H1 (cell line): ENCODE measurements around the gene USH2A. TPM values are rescaled to one million over a fixed set of nuclear protein-coding genes. Genes with fewer than 3 reads are reported as not detected.

ENCODE experiments used
- CTCF ChIA-PET: fragments of 300-600 bp; sonication (Branson Sonifier 250); formaldehyde crosslinking; loops from one replicate; lab custom pipeline; 2021; ENCODE audit not compliant: partially characterized antibody; lab: Charles Lee
- POLR2A ChIA-PET: fragments of 300-600 bp; sonication (Branson Sonifier 250); formaldehyde crosslinking; loops from one replicate; lab custom pipeline; 2021; ENCODE audit warnings: inconsistent platforms; ENCODE audit not compliant: partially characterized antibody; lab: Charles Lee
- DNase-seq, 2 experiments: peaks; one replicate each; pipeline versions ENCODE4 v3.0.0 to v3.0.0-alpha.2; 2010 to 2022; ENCODE audit warnings: low spot score in 2 of 2, low read depth in 1 of 2, mixed read lengths in 1 of 2
- FAIRE-seq: peaks from 2 replicates; lab custom pipeline; 2011; peaks lifted over from hg19 to GRCh38; lab: Jason Lieb, UNC
- H2AFZ ChIP-seq: 2 replicates; pipeline ENCODE4 v1.8.1; 2012; ENCODE audit warnings: low read length, inconsistent platforms
- H2AK5ac ChIP-seq: 2 replicates; pipeline ENCODE4 v1.6.1; 2013; ENCODE audit warnings: low read depth, low read length
- H2BK120ac ChIP-seq: replicated peaks from 2 replicates; pipeline ENCODE3; 2013; ENCODE audit warnings: low read depth, low read length, inconsistent platforms
- H2BK12ac ChIP-seq: 2 replicates; pipeline ENCODE4 v1.6.1; 2013; ENCODE audit warnings: low read depth, low read length
- H2BK15ac ChIP-seq: 2 replicates; pipeline ENCODE4 v1.6.1; 2013; ENCODE audit warnings: low read length
- H2BK20ac ChIP-seq: 2 replicates; pipeline ENCODE4 v1.6.1; 2013; ENCODE audit warnings: low read length
- H2BK5ac ChIP-seq: 2 replicates; pipeline ENCODE4 v1.6.1; 2013; ENCODE audit warnings: low read depth, low read length
- H3K14ac ChIP-seq: 2 replicates; pipeline ENCODE4 v1.6.1; 2013; ENCODE audit warnings: inconsistent platforms; ENCODE audit not compliant: insufficient read length
- H3K18ac ChIP-seq: 2 replicates; pipeline ENCODE4 v1.6.1; 2013; ENCODE audit warnings: low read length; ENCODE audit errors: extremely low read depth
- H3K23ac ChIP-seq: 2 replicates; pipeline ENCODE4 v1.6.1; 2013; ENCODE audit warnings: inconsistent platforms; ENCODE audit not compliant: insufficient read length
- H3K23me2 ChIP-seq: 2 replicates; pipeline ENCODE4 v1.6.1; 2013; ENCODE audit warnings: low read depth, low read length
- H3K27ac ChIP-seq: 2 replicates; pipeline ENCODE4 v1.6.1; 2011; ENCODE audit warnings: low read depth, low read length, inconsistent platforms
- H3K27me3 ChIP-seq, 4 experiments: replicated peaks in 1 of 4; 1 replicate in 1 of 4; 2 replicates in 3 of 4; pipeline versions ENCODE4 v1.6.1 to v1.8.1; 2011 to 2013; ENCODE audit warnings: low read length in 3 of 4, mild to moderate bottlenecking in 3 of 4, inconsistent platforms in 2 of 4, mixed read lengths in 2 of 4, moderate library complexity in 1 of 4; ENCODE audit not compliant: control insufficient read depth in 3 of 4, insufficient read depth in 3 of 4; ENCODE audit errors: extremely low read depth in 1 of 4
- H3K36me3 ChIP-seq, 4 experiments: 2 replicates each; pipeline versions ENCODE4 v1.6.1 to v1.8.1; 2011 to 2013; ENCODE audit warnings: mild to moderate bottlenecking in 4 of 4, low read length in 3 of 4, moderate library complexity in 2 of 4, control low read depth in 1 of 4, inconsistent platforms in 1 of 4; ENCODE audit not compliant: insufficient read depth in 4 of 4, control insufficient read depth in 2 of 4
- H3K4ac ChIP-seq: replicated peaks from 2 replicates; pipeline ENCODE3; 2013; ENCODE audit warnings: low read length, low read depth, mixed read lengths, inconsistent platforms; ENCODE audit not compliant: insufficient read length
- H3K4me1 ChIP-seq, 4 experiments: replicated peaks in 1 of 4; 1 replicate in 1 of 4; 2 replicates in 3 of 4; pipeline versions ENCODE4 v1.6.1 to v1.8.1; 2011 to 2013; ENCODE audit warnings: low read length in 3 of 4, inconsistent platforms in 2 of 4, mixed read lengths in 1 of 4; ENCODE audit not compliant: insufficient read depth in 4 of 4, control insufficient read depth in 3 of 4
- H3K4me2 ChIP-seq, 2 experiments: 2 replicates each; pipeline versions ENCODE4 v1.6.1 to v1.8.1; 2011 to 2013; ENCODE audit warnings: low read depth in 2 of 2, low read length in 2 of 2, control low read depth in 1 of 2, inconsistent platforms in 1 of 2, mild to moderate bottlenecking in 1 of 2; ENCODE audit not compliant: insufficient read depth in 1 of 2
- H3K4me3 ChIP-seq, 4 experiments: fragments of 200-600, 300-600 bp in 1 of 4; sonication (generic), shearing (Covaris generic), sonication (Bioruptor Twin) in 1 of 4; 2 replicates each; pipeline versions ENCODE4 v1.5.1 to v1.8.1; 2011 to 2016; ENCODE audit warnings: low read length in 4 of 4, low read depth in 3 of 4, control low read depth in 2 of 4, inconsistent platforms in 2 of 4, mild to moderate bottlenecking in 2 of 4, mixed read lengths in 1 of 4, moderate library complexity in 1 of 4; ENCODE audit not compliant: insufficient read depth in 2 of 4; ENCODE audit errors: extremely low read depth in 1 of 4
- H3K56ac ChIP-seq: replicated peaks from 2 replicates; pipeline ENCODE3; 2013; ENCODE audit warnings: low read depth, mild to moderate bottlenecking, mixed read lengths, low read length, inconsistent platforms; ENCODE audit not compliant: insufficient read length
- H3K79me1 ChIP-seq: 2 replicates; pipeline ENCODE4 v1.6.1; 2013; ENCODE audit warnings: low read depth, low read length, control low read depth
- H3K79me2 ChIP-seq, 2 experiments: 2 replicates each; pipeline versions ENCODE4 v1.6.1 to v1.8.1; 2012 to 2013; ENCODE audit warnings: low read length in 2 of 2, mild to moderate bottlenecking in 2 of 2, inconsistent platforms in 1 of 2; ENCODE audit not compliant: insufficient read depth in 2 of 2, control insufficient read depth in 1 of 2
- H3K9ac ChIP-seq, 4 experiments: replicated peaks in 1 of 4; 1 replicate in 1 of 4; 2 replicates in 3 of 4; pipeline versions ENCODE4 v1.6.1 to v1.8.1; 2011 to 2013; ENCODE audit warnings: low read depth in 3 of 4, low read length in 3 of 4, control low read depth in 2 of 4, mild to moderate bottlenecking in 2 of 4, moderate library complexity in 2 of 4, inconsistent platforms in 1 of 4; ENCODE audit errors: extremely low read depth in 1 of 4
- H3K9me3 ChIP-seq, 2 experiments: 2 replicates each; pipeline versions ENCODE4 v1.6.1 to v1.8.1; 2012 to 2013; ENCODE audit warnings: mild to moderate bottlenecking in 2 of 2, moderate library complexity in 2 of 2, control low read depth in 1 of 2, inconsistent platforms in 1 of 2, low read depth in 1 of 2, low read length in 1 of 2, mixed read lengths in 1 of 2; ENCODE audit not compliant: insufficient read depth in 2 of 2
- H4K20me1 ChIP-seq, 2 experiments: replicated peaks in 1 of 2; 2 replicates each; pipeline versions ENCODE3 to v1.8.1; 2011 to 2013; ENCODE audit warnings: inconsistent platforms in 2 of 2, low read length in 2 of 2, mild to moderate bottlenecking in 1 of 2; ENCODE audit not compliant: insufficient read depth in 2 of 2, control insufficient read depth in 1 of 2
- H4K5ac ChIP-seq: 2 replicates; pipeline ENCODE4 v1.6.1; 2013; ENCODE audit warnings: low read length, low read depth, mixed read lengths, inconsistent platforms; ENCODE audit not compliant: insufficient read length
- H4K8ac ChIP-seq: 2 replicates; pipeline ENCODE4 v1.8.0; 2013; ENCODE audit warnings: mild to moderate bottlenecking, moderate library complexity, low read length, inconsistent platforms; ENCODE audit not compliant: insufficient read depth; ENCODE audit errors: extremely low read depth
- H4K91ac ChIP-seq: replicated peaks from 2 replicates; pipeline ENCODE3; 2013; ENCODE audit warnings: low read length, mixed read lengths, inconsistent platforms; ENCODE audit not compliant: insufficient read length
- BACH1 ChIP-seq: IDR thresholded peaks from 2 replicates; pipeline ENCODE4 v1.6.1; 2012; ENCODE audit warnings: low read length, improper control_type of control experiment
- CBX5 ChIP-seq: fragments of 300-800, 300-1000 bp; sonication (generic); IDR thresholded peaks from 2 replicates; pipeline ENCODE4 v1.7.1; 2016; ENCODE audit warnings: antibody characterized with exemption, low read length, low read depth
- CEBPB ChIP-seq: IDR thresholded peaks from 2 replicates; pipeline ENCODE4 v1.6.1; 2012; ENCODE audit warnings: low read depth, low read length
- CHD2 ChIP-seq: IDR thresholded peaks from 2 replicates; pipeline ENCODE4 v1.6.1; 2012; ENCODE audit warnings: low read length, improper control_type of control experiment
- FOSL1 ChIP-seq: IDR thresholded peaks from 2 replicates; pipeline ENCODE4 v1.6.1; 2011; ENCODE audit warnings: mild to moderate bottlenecking, low read depth, low read length, moderate library complexity; ENCODE audit not compliant: insufficient read depth
- HDAC6 ChIP-seq: IDR thresholded peaks from one replicate; pipeline ENCODE4 v1.7.1; 2012; ENCODE audit warnings: low read depth, mild to moderate bottlenecking, inconsistent platforms, low read length, moderate library complexity
- JUN ChIP-seq: IDR thresholded peaks from 2 replicates; pipeline ENCODE4 v1.6.1; 2011; ENCODE audit warnings: low read depth, mild to moderate bottlenecking, improper control_type of control experiment, low read length
- JUND ChIP-seq: IDR thresholded peaks from 2 replicates; pipeline ENCODE4 v1.6.1; 2011; ENCODE audit warnings: mild to moderate bottlenecking, improper control_type of control experiment, low read length
- KDM1A ChIP-seq: fragments of 200-600, 300-600 bp; sonication (generic); IDR thresholded peaks from 2 replicates; pipeline ENCODE4 v1.7.1; 2016; ENCODE audit warnings: mild to moderate bottlenecking, low read length, borderline replicate concordance
- POLR2AphosphoS5 ChIP-seq: IDR thresholded peaks from 2 replicates; pipeline ENCODE4 v1.6.1; 2011; ENCODE audit warnings: low read depth, low read length
- RAD21 ChIP-seq, 2 experiments: IDR thresholded peaks in 1 of 2; conservative IDR thresholded peaks in 1 of 2; 2 replicates each; pipeline ENCODE4 v1.6.1; 2011; ENCODE audit warnings: low read depth in 2 of 2, low read length in 2 of 2, improper control_type of control experiment in 1 of 2, inconsistent platforms in 1 of 2, mild to moderate bottlenecking in 1 of 2, moderate library complexity in 1 of 2
- SIX5 ChIP-seq: IDR thresholded peaks from 2 replicates; pipeline ENCODE4 v1.6.1; 2011; ENCODE audit warnings: mild to moderate bottlenecking, low read depth, low read length
- SP1 ChIP-seq: IDR thresholded peaks from 2 replicates; pipeline ENCODE4 v1.6.1; 2011; ENCODE audit warnings: low read depth, low read length
- YY1 ChIP-seq: IDR thresholded peaks from 2 replicates; pipeline ENCODE4 v1.6.1; 2011; ENCODE audit warnings: low read depth, mild to moderate bottlenecking, low read length
- polyA plus RNA-seq, 7 experiments: library from polyadenylated mRNA; depleted of rRNA in 3 of 7; stranded (reverse) in 5 of 7; unstranded in 2 of 7; fragments of >200 nt in 5 of 7; fragments of 200-250 nt in 2 of 7; gene quantifications; 1 replicate in 5 of 7; 2 replicates in 1 of 7; 4 replicates in 1 of 7; pipeline versions ENCODE4 v1.2.1 to v1.2.3, GENCODE V29; 2011 to 2013; ENCODE audit warnings: missing spikeins in 2 of 7, mixed read lengths in 2 of 7
- total RNA-seq: library from RNA; stranded (reverse); fragmentation: NEBNext Ultra II Directional; extraction: Animal tissue kit (Norgen Biotek cat#: 25700); gene quantifications from 2 replicates; pipeline ENCODE4 v1.2.1, GENCODE V29; 2021
- TF ChIP-seq, protein P1 (sequence below), 3 experiments: IDR thresholded peaks; 1 replicate in 2 of 3; 2 replicates in 1 of 3; pipeline versions ENCODE4 v1.5.1 to v1.6.1; 2011; ENCODE audit warnings: low read length in 3 of 3, mild to moderate bottlenecking in 3 of 3, inconsistent platforms in 2 of 3, low read depth in 1 of 3, moderate library complexity in 1 of 3; ENCODE audit not compliant: insufficient read depth in 1 of 3; ENCODE audit errors: control extremely low read depth in 1 of 3

The USH2A gene
- total and polyA plus RNA-seq, 2 of the 8 experiments (the other 6 are each of a cell fraction or from before 2014, with no cell fraction given), result 0.02 to 0.17 TPM

- no peak overlapping the region for H2BK12ac ChIP-seq
- DNase-seq (no peak), FAIRE-seq (no peak)
- H3K23me2 ChIP-seq, result no peaks in the 10 kb centered on the region
- H3K4me1 ChIP-seq, result no peaks in the 10 kb centered on the region
- no peaks in the 10 kb centered on the region for H3K36me3 ChIP-seq
- no peak overlapping the region for H3K56ac ChIP-seq
- no peak overlapping the region for H3K18ac ChIP-seq
- no peak overlapping the region for H2AFZ ChIP-seq
- H3K27me3 ChIP-seq, result peaks cover 0 to 1% (median 0%) of the 10 kb centered on the region in 4 experiments; a peak in 1 of 7 replicates
- H3K4me2 ChIP-seq, result no peak overlapping the region
- H3K79me1 ChIP-seq, result no peaks in the 10 kb centered on the region
- ChIA-PET CTCF (no interaction called here), POLR2A (no interaction called here)
- no peak overlapping the region for H2BK15ac ChIP-seq
- TF ChIP-seq JUND (no peak), HDAC6 (no peak), KDM1A (no peak), CEBPB (no peak), FOSL1 (no peak), CBX5 (no peak), JUN (no peak), BACH1 (no peak), CHD2 (no peak), SIX5 (no peak), SP1 (no peak), RAD21 (IDR thresholded peaks at IDR 0.05 in 1 of 2, conservative IDR thresholded peaks at IDR 0.05 in 1 of 2; ENCODE audit: low read depth in 2 of 2, low read length in 2 of 2) (no peak), YY1 (no peak), POLR2AphosphoS5 (no peak)
- TF ChIP-seq, protein P1, sequence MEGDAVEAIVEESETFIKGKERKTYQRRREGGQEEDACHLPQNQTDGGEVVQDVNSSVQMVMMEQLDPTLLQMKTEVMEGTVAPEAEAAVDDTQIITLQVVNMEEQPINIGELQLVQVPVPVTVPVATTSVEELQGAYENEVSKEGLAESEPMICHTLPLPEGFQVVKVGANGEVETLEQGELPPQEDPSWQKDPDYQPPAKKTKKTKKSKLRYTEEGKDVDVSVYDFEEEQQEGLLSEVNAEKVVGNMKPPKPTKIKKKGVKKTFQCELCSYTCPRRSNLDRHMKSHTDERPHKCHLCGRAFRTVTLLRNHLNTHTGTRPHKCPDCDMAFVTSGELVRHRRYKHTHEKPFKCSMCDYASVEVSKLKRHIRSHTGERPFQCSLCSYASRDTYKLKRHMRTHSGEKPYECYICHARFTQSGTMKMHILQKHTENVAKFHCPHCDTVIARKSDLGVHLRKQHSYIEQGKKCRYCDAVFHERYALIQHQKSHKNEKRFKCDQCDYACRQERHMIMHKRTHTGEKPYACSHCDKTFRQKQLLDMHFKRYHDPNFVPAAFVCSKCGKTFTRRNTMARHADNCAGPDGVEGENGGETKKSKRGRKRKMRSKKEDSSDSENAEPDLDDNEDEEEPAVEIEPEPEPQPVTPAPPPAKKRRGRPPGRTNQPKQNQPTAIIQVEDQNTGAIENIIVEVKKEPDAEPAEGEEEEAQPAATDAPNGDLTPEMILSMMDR (IDR thresholded peaks at IDR 0.05; ENCODE audit: control extremely low read depth in 1 of 3, insufficient read depth in 1 of 3, low read depth in 1 of 3, low read length in 3 of 3), result no peak
- no peak overlapping the region for H2BK20ac ChIP-seq
- H3K23ac ChIP-seq, result no peak overlapping the region
- H4K8ac ChIP-seq, result no peak overlapping the region
- H3K79me2 ChIP-seq, result no peaks in the 10 kb centered on the region
- no peak overlapping the region for H3K4me3 ChIP-seq
- H3K27ac ChIP-seq, result no peak overlapping the region
- H2BK5ac ChIP-seq, result no peak overlapping the region
- H2AK5ac ChIP-seq, result no peak overlapping the region
- no peak overlapping the region for H4K5ac ChIP-seq
- H3K9me3 ChIP-seq, result no peaks in the 10 kb centered on the region
- H4K20me1 ChIP-seq, result no peaks in the 10 kb centered on the region
- H3K9ac ChIP-seq, result no peak overlapping the region
- H3K4ac ChIP-seq, result no peak overlapping the region
- no peak overlapping the region for H2BK120ac ChIP-seq
- H3K14ac ChIP-seq, result no peak overlapping the region
- no peak overlapping the region for H4K91ac ChIP-seq
Observed at GRCh38 chr1:216064643-216065042, 358.6 kb downstream of the USH2A start.
